ENCODE data around the gene KCNH1. TPM values are rescaled to one million over a fixed set of nuclear protein-coding genes. Genes with fewer than 3 reads are reported as not detected.

The KCNH1 gene
- total and polyA plus RNA-seq, 10 of the 15 experiments (the other 5 are each of a cell fraction or from before 2014, with no cell fraction given) = 0.02 to 0.04 (median 0.04) TPM; not detected in 7

DNA sequence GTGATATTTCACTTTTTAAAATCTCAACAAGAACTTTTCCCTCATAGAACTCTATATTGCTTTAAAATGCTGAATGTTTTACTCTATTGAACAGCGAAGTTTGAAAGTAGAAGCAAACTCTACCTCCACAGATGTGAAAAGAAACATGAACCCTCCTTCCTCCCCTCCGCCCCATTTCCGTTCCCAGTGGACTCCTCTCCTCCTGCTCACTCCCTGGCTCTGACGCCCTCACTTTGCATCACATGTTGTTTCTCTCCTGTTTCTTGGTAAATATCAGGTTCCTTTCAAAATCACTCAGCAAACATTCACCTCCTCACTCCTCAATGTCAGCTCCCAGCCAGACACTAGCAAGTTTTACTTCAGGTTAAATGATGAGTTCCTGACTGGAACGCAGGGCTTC, 34.6 kb downstream of the KCNH1 start:
- intact Hi-C loops (cut with micrococcal nuclease; ENCODE audit: unreplicated experiment) (no loop called here), in situ Hi-C loops (cut with MboI) (no loop called here)
- H4K20me1 ChIP-seq (ENCODE audit: control insufficient read depth, insufficient read depth) = no peaks in the 10 kb centered on the region
- H3K9me3 ChIP-seq (replicated peaks; ENCODE audit: control insufficient read depth, insufficient read depth, low read length) = no peaks in the 10 kb centered on the region
- no peak overlapping the region for H3K4me3 ChIP-seq
- ATAC-seq (no peak), DNase-seq (ENCODE audit: low read depth, low spot score) (no peak), FAIRE-seq (no peak)
- 54% methylated on average over 5 of the region's 5 CpGs for whole genome bisulfite sequencing (ENCODE audit: insufficient coverage, insufficient replicate concordance, low lambda C conversion rate, missing lambda C conversion rate)
- H3K4me1 ChIP-seq (ENCODE audit: control insufficient read depth, insufficient read depth, low read length) = no peaks in the 10 kb centered on the region
- POLR2A ChIA-PET = no interaction called here
- no peak overlapping the region for H3K27ac ChIP-seq (ENCODE audit: control insufficient read depth, insufficient read depth)
- RAD21 ChIA-PET (ENCODE audit: unreplicated experiment) = no interaction called here
- no peaks in the 10 kb centered on the region for H3K27me3 ChIP-seq (replicated peaks in 1 of 2; ENCODE audit: control insufficient read depth in 2 of 2, insufficient read depth in 2 of 2, low read length in 1 of 2)
- CTCF ChIA-PET = no interaction called here
- SMC1A ChIA-PET (ENCODE audit: uncharacterized antibody, unreplicated experiment) = no interaction called here
- H3K9ac ChIP-seq (ENCODE audit: control insufficient read depth, insufficient read depth, low read length) = no peak overlapping the region
- no peaks in the 10 kb centered on the region for H3K36me3 ChIP-seq (ENCODE audit: control insufficient read depth in 2 of 2, insufficient read depth in 2 of 2, low read length in 1 of 2)
- BruUV-seq (replicated peaks) = no TSS peak
- no peak overlapping the region for H3K4me2 ChIP-seq (ENCODE audit: control insufficient read depth, insufficient read depth)
- no peak overlapping the region for H2AFZ ChIP-seq (ENCODE audit: control insufficient read depth, low read depth, low read length)
- TF ChIP-seq SUZ12 (IDR thresholded peaks at IDR 0.05; ENCODE audit: unreplicated experiment) (no peak), TCF3 (IDR thresholded peaks at IDR 0.05; ENCODE audit: borderline replicate concordance, insufficient read depth, low read depth, low read length) (no peak), PBX3 (IDR thresholded peaks at IDR 0.05; ENCODE audit: insufficient replicate concordance, low read depth, low read length) (no peak), CREM (IDR thresholded peaks at IDR 0.05; ENCODE audit: low read depth) (no peak), EGR1 (IDR thresholded peaks at IDR 0.05; ENCODE audit: borderline replicate concordance in 1 of 2, low read depth in 2 of 2, low read length in 2 of 2) (no peak), BRCA1 (IDR thresholded peaks at IDR 0.05; ENCODE audit: low read depth, low read length) (no peak), USF2 (IDR thresholded peaks at IDR 0.05; ENCODE audit: borderline replicate concordance, low read depth, low read length) (no peak), TCF7 (IDR thresholded peaks at IDR 0.05; ENCODE audit: borderline replicate concordance) (no peak), ZNF217 (IDR thresholded peaks at IDR 0.05) (no peak), SKIL (IDR thresholded peaks at IDR 0.05; ENCODE audit: low read depth, poor library complexity, severe bottlenecking) (no peak), RELA (IDR thresholded peaks at IDR 0.05; ENCODE audit: borderline replicate concordance, partially characterized antibody) (no peak), SREBF1 (IDR thresholded peaks at IDR 0.05; ENCODE audit: low read length) (no peak)
- TF ChIP-seq, protein P1, sequence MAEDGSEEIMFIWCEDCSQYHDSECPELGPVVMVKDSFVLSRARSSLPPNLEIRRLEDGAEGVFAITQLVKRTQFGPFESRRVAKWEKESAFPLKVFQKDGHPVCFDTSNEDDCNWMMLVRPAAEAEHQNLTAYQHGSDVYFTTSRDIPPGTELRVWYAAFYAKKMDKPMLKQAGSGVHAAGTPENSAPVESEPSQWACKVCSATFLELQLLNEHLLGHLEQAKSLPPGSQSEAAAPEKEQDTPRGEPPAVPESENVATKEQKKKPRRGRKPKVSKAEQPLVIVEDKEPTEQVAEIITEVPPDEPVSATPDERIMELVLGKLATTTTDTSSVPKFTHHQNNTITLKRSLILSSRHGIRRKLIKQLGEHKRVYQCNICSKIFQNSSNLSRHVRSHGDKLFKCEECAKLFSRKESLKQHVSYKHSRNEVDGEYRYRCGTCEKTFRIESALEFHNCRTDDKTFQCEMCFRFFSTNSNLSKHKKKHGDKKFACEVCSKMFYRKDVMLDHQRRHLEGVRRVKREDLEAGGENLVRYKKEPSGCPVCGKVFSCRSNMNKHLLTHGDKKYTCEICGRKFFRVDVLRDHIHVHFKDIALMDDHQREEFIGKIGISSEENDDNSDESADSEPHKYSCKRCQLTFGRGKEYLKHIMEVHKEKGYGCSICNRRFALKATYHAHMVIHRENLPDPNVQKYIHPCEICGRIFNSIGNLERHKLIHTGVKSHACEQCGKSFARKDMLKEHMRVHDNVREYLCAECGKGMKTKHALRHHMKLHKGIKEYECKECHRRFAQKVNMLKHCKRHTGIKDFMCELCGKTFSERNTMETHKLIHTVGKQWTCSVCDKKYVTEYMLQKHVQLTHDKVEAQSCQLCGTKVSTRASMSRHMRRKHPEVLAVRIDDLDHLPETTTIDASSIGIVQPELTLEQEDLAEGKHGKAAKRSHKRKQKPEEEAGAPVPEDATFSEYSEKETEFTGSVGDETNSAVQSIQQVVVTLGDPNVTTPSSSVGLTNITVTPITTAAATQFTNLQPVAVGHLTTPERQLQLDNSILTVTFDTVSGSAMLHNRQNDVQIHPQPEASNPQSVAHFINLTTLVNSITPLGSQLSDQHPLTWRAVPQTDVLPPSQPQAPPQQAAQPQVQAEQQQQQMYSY (CRISPR knock-in tag; IDR thresholded peaks at IDR 0.05) = no peak
- H3K79me2 ChIP-seq (ENCODE audit: control insufficient read depth, insufficient read depth, low read length) = no peaks in the 10 kb centered on the region

Data from GM12878 (cell line).